Suppressor macrophage treated with lipopolysaccharide for 1 hour (primary cell): ENCODE measurements around the gene OR2A5.
"Not testable (repeated sequence)": the region's sequence is repeated elsewhere in the genome, so short reads cannot be mapped to it uniquely, and the experiment has no call there.

Experiments used
- DNase-seq, 3 donors: peaks; one replicate each; pipeline ENCODE4 v3.0.0-alpha.2; 2020 to 2022

Gene OR2A5, protein sequence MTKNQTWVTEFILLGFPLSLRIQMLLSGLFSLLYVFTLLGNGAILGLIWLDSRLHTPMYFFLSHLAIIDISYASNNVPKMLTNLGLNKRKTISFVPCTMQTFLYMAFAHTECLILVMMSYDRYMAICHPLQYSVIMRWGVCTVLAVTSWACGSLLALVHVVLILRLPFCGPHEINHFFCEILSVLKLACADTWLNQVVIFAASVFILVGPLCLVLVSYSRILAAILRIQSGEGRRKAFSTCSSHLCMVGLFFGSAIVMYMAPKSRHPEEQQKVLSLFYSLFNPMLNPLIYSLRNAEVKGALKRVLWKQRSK

DNA sequence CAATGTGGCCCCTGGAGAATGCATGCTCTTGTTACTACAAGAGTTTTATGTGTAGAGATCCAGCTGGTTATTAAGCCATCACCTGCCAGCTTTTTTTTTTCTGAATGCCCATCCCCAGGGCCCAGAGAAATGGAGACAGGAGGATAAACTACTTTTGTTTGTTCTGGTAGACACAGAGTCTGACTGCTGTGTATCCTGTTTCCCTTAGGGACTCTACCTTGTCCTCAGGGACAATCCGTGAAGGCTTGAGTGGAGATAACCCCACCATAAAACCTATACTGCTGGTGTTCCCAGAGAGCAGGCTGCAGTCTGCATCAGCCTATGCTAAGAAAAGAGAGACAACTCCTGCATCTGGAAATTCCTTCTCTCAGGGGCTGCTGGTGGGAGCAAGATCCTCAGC lies at the start of gene OR2A5:
OR2A5 (plus strand) TSS at position 301 of the 400 bp plus-strand sequence. CDS start 1,454 bp downstream, outside the sequence.
- no peak for DNase-seq

DNA sequence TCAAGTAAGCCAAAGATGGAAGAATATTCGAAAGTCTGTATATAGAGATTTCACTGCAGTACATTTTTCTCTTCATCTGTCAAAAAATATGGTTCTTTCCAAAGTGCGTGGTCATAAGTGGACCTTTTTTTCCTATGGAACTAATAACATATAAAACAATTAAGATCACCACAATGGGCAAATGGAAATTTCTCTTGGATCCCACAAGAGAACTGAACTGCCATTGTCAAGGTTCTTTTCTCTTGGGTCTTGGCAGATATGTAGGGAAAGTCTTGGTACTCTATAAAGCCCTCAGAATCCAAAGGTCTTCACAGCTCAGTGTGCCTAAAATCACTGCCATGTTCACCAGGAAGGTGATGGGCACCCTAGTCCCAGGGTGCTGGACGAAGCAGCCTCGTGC lies 48.7 kb upstream of the OR2A5 start, which contains the start of gene OR6B1:
OR6B1 (plus strand) TSS at position 301 of the 400 bp plus-strand sequence. CDS start 3,677 bp downstream, outside the sequence.
- no peak for DNase-seq

DNA sequence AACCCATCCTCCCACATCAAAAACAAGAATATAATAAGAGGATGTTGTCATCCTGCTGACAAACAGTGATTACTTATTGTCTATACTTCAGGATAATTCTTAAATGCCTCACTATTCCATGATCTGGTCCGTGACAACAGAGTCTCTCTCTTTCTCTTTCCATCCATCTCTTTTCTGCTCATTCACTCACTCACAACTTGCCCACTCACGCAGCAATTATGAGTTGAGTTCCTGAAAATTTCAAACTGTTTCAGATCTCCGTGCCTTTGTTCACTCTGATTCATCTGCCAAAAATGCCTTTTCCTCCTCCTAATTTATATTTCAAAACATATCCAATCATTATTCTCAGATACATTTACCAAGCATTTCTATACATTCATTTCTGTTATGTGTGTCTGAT lies 47.2 kb upstream of the OR2A5 start:
- no peak for DNase-seq

DNA sequence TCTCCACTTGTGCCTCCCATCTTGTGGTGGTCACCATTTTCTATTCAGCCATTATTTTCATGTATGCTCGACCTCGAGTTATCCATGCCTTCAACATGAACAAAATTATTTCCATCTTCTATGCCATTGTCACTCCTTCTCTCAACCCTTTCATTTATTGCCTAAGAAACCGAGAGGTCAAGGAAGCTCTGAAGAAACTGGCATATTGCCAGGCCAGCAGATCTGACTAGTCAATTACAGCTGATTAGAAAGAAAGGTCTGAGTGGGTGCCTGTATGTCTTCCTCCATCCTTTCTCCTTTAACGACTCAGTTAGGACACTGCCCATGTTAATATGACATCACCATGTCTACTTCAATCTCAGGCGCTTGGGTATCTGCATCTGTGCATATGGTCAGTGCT lies 44.0 kb upstream of the OR2A5 start:
- DNase-seq = no peak

DNA sequence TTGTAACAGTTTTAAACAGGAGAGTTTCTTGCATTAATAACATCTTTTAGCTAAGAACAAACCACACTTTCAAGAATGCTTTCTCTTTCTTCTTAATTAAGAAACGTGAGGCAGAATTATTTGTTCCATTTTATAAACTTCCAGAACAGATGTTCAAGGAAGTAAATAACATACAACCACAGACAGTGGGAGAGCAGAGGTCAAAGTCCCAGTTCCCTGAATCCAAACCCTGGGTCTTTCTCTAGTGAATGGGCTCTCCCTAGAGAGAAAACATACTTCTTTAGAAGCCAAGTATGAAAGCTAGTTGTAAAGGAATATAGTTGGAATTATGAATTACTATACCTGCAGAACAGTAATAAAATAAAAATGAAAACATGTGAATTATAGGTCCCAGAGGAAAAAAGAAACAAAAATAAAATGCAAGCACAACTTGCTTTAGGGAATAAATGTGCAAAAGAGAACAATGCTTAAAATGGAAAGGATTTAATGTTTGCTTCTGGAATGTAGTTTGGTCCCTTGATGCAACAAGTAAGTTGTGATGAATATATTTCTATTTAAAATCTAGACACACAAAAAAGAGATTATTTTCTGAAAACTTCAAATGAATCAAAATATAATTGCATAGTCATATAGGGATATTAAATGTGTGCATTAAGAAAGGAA lies 42.6 kb upstream of the OR2A5 start:
- DNase-seq = no peak

DNA sequence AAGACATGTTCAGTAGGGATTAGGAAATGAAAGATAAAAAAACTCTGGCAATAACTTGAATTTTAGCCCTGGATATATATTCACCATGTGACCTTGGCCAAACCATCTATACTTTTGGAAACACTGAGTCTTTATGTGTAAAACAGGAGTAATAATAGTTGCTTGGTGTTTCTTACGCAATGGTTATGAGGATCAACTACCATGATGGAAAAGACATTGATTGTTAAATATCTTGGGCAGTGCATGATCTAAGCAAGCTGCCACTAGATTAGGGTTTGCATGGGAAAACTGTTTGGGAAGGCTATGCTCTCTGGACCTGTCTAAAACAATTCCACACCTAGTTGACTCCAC lies 42.1 kb upstream of the OR2A5 start:
- no peak for DNase-seq

DNA sequence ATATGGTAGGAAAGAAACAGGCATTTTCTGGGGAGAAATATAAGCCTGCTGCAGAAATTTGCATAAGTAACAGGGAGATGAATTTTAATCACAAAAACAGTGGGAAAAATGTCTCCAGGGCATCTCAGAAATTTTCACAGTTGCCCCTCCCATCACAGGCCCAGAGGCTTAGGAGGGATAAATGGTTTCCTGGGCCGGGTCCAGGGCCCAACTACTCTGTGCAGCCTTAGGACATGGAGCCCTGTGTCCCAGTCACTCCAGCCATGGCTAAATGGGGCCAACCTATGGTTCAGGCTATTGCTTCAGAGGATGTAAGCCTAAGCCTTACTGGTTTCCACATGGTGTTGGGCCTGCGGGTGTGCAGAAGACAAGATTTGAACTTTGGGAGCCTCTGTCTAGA lies 39.4 kb upstream of the OR2A5 start:
- no peak for DNase-seq

DNA sequence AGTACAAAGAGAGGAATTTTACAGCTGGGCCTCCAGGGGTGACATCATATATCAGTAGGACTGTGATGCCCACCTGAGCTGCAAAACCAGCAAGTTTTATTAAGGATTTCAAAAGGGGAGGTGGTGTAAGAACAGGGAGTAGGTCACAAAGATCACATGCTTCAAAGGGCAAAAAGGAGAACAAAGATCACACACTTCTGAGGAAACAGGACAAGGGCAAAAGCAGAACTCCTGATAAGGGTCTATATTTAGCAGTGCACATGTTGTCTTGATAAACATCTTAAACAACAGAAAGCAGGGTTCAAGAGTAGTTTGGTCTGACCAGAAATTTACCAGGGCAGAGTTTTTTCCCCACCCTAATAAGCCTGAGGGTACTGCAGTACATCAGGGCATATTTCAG lies 38.7 kb upstream of the OR2A5 start:
- not testable (repeated sequence) for DNase-seq

DNA sequence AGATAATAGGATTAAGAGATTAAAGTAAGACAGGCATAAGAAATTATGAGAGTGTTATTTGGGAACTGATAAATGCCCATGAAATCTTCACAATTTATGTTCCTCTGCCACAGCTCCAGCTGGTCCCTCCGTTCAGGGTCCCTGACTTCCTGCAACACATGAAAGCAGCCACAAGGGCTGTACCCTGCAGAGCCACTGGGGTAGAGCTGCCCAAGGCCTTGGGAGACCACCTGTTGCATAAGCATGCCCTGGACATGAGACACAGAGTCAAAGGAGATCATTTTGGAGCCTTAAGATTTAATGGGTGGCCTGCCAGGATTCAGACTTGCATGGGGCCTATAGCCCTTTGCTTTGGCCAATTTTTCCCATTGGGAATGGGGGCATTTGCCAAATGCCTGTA lies 37.9 kb upstream of the OR2A5 start:
- not testable (repeated sequence) for DNase-seq

DNA sequence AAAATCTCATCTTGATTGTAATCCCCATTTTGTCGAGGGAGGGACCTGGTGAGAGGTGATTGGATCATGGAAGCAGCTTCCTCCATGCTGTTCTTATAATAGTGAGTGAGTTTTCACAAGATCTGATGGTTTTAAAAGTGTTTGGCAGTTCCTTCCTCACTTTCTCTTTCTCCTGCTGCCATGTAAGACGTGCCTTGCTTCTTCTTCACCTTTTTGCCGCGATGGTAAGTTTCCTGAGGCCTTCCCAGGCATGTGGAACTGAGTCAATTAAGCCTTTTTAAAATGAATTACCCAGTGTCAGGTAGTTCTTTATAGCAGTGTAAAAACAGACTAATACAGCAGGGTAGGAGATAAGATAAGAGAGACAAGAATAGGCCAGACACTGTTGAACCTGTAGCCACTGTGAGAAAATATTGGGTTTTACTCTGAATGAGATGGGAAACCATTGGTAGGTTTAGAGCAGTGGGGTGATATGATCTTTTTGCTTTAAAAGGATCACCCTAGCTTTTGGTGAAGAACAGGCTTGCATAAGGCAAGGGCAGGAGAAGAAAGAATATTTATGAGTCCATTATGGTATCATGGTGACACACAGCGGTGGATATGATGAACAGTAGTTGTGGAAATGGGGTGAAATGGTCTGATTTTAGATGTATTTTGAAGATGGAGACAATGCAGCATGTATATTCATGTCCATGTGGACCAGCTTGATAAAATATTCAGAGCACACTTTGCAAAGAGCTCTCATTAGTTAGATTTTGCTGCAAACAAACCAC lies 37.1 kb upstream of the OR2A5 start:
- DNase-seq = no peak

DNA sequence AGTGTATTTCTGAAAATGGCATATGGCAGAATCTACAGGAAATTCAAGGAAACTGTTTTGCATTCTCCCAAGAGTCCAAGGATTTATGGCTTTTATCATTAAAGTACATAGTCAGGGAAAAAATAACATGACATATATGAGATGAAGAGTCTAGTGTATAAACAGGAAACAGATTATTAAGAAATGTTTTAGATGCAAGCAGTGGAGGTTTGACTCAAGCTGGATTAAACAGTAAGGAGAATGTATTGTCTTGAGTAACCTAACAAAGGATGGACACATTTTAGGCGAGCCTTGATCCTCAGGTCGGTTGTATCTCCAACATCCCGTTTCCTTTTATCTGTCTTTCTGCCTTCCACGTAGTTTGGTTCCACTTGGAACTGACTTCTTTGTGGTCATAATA lies 30.7 kb upstream of the OR2A5 start:
- DNase-seq = no peak

DNA sequence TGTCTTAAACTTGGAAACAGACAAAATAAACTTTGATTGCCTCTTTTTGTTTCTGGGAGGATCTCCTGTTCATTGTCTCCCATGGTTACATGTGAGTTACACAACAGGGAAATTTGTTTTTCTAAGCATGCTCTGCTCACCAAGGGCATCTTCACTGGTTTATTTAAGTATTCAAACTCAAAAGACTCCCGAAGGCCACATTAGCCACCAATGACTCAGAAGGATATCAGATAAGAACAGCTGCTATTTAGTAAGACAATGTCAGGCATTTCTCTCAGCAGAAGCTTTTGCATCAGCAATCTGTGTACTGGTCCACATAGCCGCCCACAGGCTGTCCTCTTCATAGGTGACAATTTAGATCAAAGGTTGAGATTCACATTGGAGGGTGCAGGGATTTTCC lies 29.3 kb upstream of the OR2A5 start:
- no peak for DNase-seq

DNA sequence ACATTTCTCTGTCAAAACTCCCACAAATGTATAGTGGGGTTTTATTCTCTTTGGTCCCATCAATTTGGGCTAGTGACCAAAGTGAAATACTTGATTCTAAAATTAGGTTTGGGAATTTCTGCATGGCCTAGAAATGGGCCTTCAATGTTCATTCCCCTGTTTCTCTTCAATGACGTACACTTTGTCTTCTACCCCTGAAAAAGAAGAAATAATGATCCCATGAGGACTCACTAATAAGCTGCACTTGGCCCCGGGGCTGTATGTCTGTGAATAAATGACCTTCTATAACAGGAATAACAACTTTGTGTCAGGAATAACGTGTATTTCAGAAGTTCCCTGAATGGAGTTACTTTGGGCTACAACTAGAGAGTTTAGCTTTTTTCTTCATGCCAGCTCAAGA lies 28.4 kb upstream of the OR2A5 start:
- DNase-seq = no peak

DNA sequence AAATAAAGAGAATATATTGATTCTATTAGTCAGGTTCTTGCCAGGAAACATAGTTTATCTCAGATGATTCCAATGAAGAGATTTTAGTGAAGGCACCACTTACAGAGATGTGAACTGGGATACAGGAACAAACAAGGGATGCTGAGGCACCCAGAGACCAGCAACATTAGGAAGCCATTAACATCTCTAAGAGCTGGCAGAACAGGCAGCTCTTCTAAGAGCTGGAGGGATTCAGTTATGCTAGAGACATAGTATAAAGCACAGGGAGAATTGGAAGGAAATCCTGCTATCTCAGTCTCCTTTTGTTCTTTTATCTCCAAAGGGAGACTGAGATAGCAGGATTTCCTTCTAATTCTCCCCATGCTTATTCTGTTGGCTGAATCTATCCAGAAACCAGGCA lies 26.6 kb upstream of the OR2A5 start:
- DNase-seq = no peak

DNA sequence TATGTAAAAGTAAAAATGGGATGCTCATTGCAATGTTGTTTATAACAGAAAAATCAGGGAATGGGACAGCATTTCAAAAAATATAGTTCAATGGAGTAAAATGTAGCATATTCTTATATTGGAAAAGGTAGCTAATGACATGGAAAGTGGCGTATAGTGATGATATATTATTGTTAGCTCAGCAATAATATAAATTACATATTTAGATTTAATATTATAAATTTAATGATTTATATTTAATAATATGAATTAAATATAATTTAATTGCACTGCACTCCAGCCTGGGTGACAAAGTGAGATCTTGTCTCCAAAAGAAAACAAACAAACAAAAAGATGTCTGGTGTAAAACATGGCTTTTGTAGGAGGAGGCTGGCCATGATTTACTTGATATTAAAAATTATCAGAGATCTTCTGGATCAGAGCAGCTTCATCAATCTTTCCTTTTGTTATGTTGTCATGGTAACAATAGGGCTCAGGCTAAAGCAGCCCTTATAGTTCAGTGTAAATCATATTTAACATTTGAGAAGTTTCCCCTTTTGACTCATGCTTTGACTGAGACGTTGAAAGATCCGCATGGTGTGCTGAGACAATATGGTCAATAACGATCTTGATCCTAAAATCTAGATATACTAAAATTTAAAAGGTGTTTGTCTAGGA lies 25.4 kb upstream of the OR2A5 start:
- no peak for DNase-seq

DNA sequence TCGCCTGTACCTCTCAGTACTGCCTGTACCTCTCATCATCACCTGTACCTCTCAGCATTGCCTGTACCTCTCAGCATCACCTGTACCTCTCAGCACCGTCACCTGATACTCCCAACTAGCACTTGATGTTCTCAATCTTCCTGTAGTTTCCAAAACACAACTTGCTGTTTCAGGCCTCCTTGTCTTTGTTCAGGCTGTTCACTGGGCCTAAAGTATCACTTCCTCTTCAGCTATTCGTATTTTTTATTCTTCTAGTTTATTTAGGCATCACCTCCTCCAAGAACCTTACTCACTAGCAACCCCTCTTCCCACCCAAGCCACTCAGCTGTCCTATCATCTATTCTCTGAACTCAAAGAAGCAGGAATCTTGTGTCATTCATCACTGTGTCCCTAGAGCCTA lies 24.5 kb upstream of the OR2A5 start:
- no peak for DNase-seq

DNA sequence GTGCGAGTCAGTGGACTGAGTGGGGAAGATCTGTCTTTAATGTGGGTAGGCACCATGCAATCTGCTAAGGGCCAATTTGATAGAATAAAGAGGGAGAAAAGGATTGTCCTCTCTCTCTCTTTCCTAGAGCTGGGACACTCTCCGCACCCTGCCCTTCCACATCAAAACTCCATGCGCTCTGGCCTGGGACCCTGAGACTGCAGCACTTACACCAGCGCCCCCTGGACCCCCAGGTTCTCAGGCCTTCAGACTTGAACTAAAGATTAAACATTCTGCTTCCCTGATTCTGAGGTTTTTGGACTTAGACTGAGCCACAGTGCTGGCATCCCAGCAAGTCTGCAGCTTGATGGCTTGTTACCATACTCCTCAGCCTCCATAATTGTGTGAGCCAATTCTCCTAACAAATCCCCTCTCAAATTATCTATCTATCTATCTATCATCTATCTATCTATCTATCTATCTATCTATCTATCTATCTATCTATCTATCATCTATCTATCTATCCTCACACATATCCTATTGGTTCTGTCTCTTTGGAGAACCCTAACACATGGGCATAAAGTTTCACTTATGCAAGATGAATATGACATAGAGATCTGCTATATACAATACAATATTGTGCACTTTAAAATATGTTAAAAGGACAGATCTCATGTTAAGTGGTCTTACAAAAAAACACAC lies 22.4 kb upstream of the OR2A5 start:
- DNase-seq = no peak

DNA sequence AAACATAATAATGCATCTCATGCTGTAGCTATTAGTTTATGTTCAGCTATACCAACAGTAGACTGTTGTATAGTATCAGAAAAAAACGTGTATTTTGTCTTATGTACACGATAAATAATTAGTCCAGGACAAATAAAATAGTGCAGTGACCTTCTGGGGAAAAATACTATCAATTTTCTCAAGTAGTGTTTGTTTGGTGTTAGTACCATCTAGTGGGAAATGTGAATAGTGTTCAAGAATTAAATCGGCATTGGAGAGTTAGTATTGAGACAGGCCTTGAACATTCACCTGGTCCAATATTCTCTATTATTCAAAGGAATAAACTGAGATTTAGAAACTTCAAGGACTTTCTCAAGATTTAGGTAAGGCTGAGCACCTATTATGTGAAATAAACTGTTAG lies 21.7 kb upstream of the OR2A5 start:
- DNase-seq = no peak

DNA sequence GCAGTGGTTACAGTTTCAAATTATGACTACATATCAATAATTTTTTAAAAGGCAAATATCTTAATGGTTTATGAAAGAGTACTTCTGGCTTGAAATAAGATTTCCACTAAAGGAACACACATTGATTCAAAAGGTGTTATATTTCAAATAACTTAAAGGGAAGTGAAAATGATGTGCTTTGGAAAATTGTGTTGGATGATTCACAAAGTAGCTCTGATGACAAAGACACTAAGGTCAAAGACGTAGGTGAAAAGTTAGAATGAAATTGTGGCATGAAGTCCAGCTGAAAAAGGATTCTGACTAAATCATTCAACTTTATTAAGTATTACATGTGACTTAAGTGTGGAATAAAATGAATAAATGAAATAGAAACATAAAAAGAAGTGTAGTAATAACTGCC lies 20.8 kb upstream of the OR2A5 start:
- peak in 2 of 3 donors; percentile 13 to 34 for DNase-seq

DNA sequence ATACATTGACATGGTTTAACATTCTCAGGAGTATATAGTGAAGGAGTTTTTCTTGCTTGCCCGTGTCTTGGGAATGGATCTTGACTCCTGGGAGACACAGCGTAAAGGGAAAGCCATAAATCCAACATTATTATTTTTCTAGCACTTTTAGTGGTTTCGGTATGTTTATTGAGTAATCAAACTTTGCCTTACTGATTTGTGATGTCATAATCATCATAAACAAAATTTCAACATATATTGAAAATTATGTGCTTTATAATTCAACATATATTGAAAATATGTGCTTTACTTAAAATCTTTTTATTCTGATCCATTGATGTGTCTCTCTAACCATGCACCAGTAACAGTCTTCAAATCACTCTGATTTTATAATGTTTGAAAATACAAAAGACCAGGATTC lies 20.2 kb upstream of the OR2A5 start:
- no peak for DNase-seq

DNA sequence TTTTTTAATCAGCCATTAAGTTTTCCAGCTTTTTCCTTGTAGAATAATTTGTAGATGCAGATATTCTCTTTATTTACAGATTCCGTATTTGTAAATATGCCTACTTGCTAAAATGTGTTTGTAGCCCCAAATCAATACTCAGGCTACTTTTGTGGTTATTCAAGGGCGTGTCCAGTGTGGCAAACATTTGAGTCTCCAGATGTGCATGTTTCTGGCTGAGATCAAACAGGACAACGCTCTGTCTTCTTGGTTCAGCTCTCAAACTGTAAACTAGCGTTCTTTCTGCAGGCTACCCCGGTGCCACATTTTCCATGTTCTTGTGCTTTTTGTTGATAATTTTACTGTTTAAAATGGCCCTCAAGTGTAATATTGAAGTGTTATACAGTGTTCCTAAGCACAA lies 16.2 kb upstream of the OR2A5 start:
- DNase-seq = no peak

DNA sequence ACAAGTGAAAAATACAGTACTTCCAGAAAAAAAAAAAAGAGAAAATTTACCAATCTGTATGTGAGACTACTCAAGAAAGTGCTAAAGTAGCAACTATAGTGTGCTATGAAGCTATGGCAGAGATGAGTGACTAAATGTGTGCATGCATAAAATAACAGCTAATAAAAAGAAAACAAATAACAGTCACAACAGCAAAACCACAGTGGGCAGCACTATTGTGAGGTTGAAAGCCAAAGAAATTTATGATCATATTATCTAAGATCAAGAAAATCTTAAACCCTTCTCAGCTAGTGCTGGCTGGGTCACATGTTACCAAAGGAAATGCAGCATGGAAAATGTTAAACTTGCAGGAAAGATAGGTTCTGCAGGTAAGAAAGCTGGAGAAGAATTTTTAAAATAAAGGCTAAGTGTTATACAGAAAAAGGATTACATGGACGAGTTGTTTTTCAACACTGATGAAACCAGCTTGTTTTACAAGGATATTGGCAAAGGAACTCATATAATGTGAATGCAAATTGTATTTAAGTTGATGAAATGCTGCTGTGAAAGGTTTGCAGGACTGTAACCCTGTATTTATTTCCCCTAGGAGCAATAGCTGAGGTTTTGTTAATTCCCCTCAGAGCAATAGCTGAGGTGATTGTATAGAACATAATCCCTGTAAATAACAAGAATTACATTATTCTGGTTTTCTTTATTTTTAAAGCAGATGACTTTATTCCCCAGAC lies 15.6 kb upstream of the OR2A5 start:
- DNase-seq = no peak
